Stimulated activated CD8-positive, alpha-beta memory T cell treated with anti-CD3 and anti-CD28 coated beads, Interleukin-15, amount 100 ng/mL, for 48 hours (primary cell): ENCODE data around the gene FHL3.

ENCODE experiments used
- DNase-seq, 2 donors: peaks; one replicate each; pipeline ENCODE4 v3.0.0-alpha.2; 2020; ENCODE audit warnings: low read depth in 2 of 2

FHL3 gene

GRCh38 chr1:38014171-38014570, 8.9 kb upstream of the FHL3 start:
- no peak for DNase-seq

GRCh38 chr1:38013227-38013622, 7.9 kb upstream of the FHL3 start:
- DNase-seq: no peak

GRCh38 chr1:38012363-38013226, 7.3 kb upstream of the FHL3 start, which contains the start of gene UTP11:
TSS of gene UTP11 (plus strand) at chr1:38012734. CDS start at chr1:38012803, 69 bp downstream.
- DNase-seq: peak; percentile 81 to 86

GRCh38 chr1:38009841-38010180, 4.5 kb upstream of the FHL3 start:
- no peak for DNase-seq

- peak in 1 of 2 donors; percentile 52 for DNase-seq
These were observed 4.0 kb upstream of the FHL3 start for GRCh38 chr1:38009088-38009840.

- no peak for DNase-seq
These were observed 904 bp upstream of the FHL3 start for GRCh38 chr1:38006008-38006828.

- no peak for DNase-seq
These were observed 818 bp downstream of the FHL3 start for GRCh38 chr1:38004284-38005108.

GRCh38 chr1:38003261-38004250, 1.8 kb downstream of the FHL3 start:
- DNase-seq: no peak

GRCh38 chr1:38000529-38001455, 4.5 kb downstream of the FHL3 start:
- DNase-seq: no peak

- DNase-seq: no peak
These were observed 5.1 kb downstream of the FHL3 start for GRCh38 chr1:38000233-38000528.

- no peak for DNase-seq
These were observed 5.7 kb downstream of the FHL3 start for GRCh38 chr1:37999430-38000232.

- no peak for DNase-seq
These were observed 6.3 kb downstream of the FHL3 start for GRCh38 chr1:37998913-37999429.

- no peak for DNase-seq
These were observed 7.1 kb downstream of the FHL3 start for GRCh38 chr1:37998089-37998808.

- no peak for DNase-seq
These were observed 7.8 kb downstream of the FHL3 start for GRCh38 chr1:37997256-37998088.

GRCh38 chr1:37995751-37996345, 9.5 kb downstream of the FHL3 start:
- no peak for DNase-seq
